ENCODE data around the gene GRAMD1B. TPM values are rescaled to one million over a fixed set of nuclear protein-coding genes. Genes with fewer than 3 reads are reported as not detected.

Gene GRAMD1B
- total RNA-seq, 1 experiment from 2014 or later = 12.7 TPM

- Histone ChIP-seq H3K9me2 (ENCODE audit: insufficient read depth) (no peaks in the 10 kb centered on the region), H3K4me2 (ENCODE audit: low read length) (no peak overlapping the region), H3K79me2 (ENCODE audit: insufficient read depth, low read length) (no peaks in the 10 kb centered on the region), H3K4me1 (ENCODE audit: control insufficient read depth in 1 of 2, insufficient read depth in 2 of 2, low read length in 2 of 2) (no peaks in the 10 kb centered on the region), H2AFZ (ENCODE audit: low read depth, low read length, poor library complexity, severe bottlenecking) (no peak overlapping the region), H3K4me3 (replicated peaks in 1 of 2; ENCODE audit: low read depth in 1 of 2, low read length in 2 of 2) (no peak overlapping the region), H3K36me3 (ENCODE audit: control insufficient read depth in 1 of 2, insufficient read depth in 2 of 2, low read length in 2 of 2) (no peaks in the 10 kb centered on the region), H3K27ac (ENCODE audit: low read depth, low read length) (no peak overlapping the region), H3K9me3 (ENCODE audit: control insufficient read depth in 1 of 2, insufficient read depth in 1 of 2, low read depth in 1 of 2, low read length in 2 of 2) (no peaks in the 10 kb centered on the region), H4K20me1 (ENCODE audit: insufficient read depth) (no peaks in the 10 kb centered on the region), H3K27me3 (ENCODE audit: insufficient read depth, low read length) (peaks cover 17% of the 10 kb centered on the region), H3K9ac (ENCODE audit: low read length) (no peak overlapping the region)
- no peak for DNase-seq (ENCODE audit: low read depth, low spot score)
- no TSS peak for BruUV-seq (replicated peaks)
- intact Hi-C loops (cut with micrococcal nuclease) = no loop called here
- ATAC-seq = no peak
- ChIA-PET POLR2A (no interaction called here), RAD21 (ENCODE audit: low non-redundant PET in 1 of 2, low total read pairs in 2 of 2, uncharacterized antibody in 2 of 2, unreplicated experiment in 2 of 2) (no interaction called here), CTCF (no interaction called here)
- TF ChIP-seq ELF1 (IDR thresholded peaks at IDR 0.05; ENCODE audit: borderline replicate concordance, low read depth) = no peak
- TF ChIP-seq ZNF274 (IDR thresholded peaks at IDR 0.05; ENCODE audit: low read depth, low read length) = no peak
- TF ChIP-seq YY1 (IDR thresholded peaks at IDR 0.05; ENCODE audit: extremely low read depth, insufficient replicate concordance, low read depth, low read length) = no peak
- no peak for TF ChIP-seq POLR2A (IDR thresholded peaks at IDR 0.05; ENCODE audit: borderline replicate concordance, extremely low read depth, insufficient read depth, insufficient read length)
- no peak for TF ChIP-seq ZFX (IDR thresholded peaks at IDR 0.05)
- TF ChIP-seq SRF (IDR thresholded peaks at IDR 0.05; ENCODE audit: low read depth) = no peak
- no peak for TF ChIP-seq MAX (IDR thresholded peaks at IDR 0.05)
- TF ChIP-seq TCF7L2 (IDR thresholded peaks at IDR 0.05; ENCODE audit: borderline replicate concordance, extremely low read depth, insufficient read depth, insufficient read length) = no peak
- no peak for TF ChIP-seq CEBPB (IDR thresholded peaks at IDR 0.05; ENCODE audit: low read depth)
- TF ChIP-seq EZH2phosphoT487 (IDR thresholded peaks at IDR 0.05; ENCODE audit: borderline replicate concordance) = no peak
- TF ChIP-seq, protein P1, sequence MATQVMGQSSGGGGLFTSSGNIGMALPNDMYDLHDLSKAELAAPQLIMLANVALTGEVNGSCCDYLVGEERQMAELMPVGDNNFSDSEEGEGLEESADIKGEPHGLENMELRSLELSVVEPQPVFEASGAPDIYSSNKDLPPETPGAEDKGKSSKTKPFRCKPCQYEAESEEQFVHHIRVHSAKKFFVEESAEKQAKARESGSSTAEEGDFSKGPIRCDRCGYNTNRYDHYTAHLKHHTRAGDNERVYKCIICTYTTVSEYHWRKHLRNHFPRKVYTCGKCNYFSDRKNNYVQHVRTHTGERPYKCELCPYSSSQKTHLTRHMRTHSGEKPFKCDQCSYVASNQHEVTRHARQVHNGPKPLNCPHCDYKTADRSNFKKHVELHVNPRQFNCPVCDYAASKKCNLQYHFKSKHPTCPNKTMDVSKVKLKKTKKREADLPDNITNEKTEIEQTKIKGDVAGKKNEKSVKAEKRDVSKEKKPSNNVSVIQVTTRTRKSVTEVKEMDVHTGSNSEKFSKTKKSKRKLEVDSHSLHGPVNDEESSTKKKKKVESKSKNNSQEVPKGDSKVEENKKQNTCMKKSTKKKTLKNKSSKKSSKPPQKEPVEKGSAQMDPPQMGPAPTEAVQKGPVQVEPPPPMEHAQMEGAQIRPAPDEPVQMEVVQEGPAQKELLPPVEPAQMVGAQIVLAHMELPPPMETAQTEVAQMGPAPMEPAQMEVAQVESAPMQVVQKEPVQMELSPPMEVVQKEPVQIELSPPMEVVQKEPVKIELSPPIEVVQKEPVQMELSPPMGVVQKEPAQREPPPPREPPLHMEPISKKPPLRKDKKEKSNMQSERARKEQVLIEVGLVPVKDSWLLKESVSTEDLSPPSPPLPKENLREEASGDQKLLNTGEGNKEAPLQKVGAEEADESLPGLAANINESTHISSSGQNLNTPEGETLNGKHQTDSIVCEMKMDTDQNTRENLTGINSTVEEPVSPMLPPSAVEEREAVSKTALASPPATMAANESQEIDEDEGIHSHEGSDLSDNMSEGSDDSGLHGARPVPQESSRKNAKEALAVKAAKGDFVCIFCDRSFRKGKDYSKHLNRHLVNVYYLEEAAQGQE (IDR thresholded peaks at IDR 0.05; ENCODE audit: low read depth) = no peak
- no peak for TF ChIP-seq CBX3 (IDR thresholded peaks at IDR 0.05; ENCODE audit: low read depth)
These were observed 48.1 kb upstream of the GRAMD1B start for GRCh38 chr11:123381817-123382554.
